Endometrial microvascular endothelial cells (primary cell): ENCODE results near the gene FBXL12. TPM values are rescaled to one million over a fixed set of nuclear protein-coding genes. Genes with fewer than 3 reads are reported as not detected.
"Not testable (repeated sequence)": the region's sequence is repeated elsewhere in the genome, so short reads cannot be mapped to it uniquely, and the experiment has no call there.

Experiments used
- in situ Hi-C: cut with HindIII; loops from 2 replicates; pipeline ENCODE4 v1.10.0; 2017; ENCODE audit warnings: low sequenced_read_pairs, low pct_unique_long_range_greater_than_20kb; ENCODE audit errors: inconsistent ontology term
- total RNA-seq: library from RNA; depleted of rRNA; stranded (reverse); fragments of >200 nt; gene quantifications from one replicate; pipeline ENCODE4 v1.2.3, GENCODE V29; 2015; ENCODE audit errors: inconsistent ontology term

FBXL12 gene, protein sequence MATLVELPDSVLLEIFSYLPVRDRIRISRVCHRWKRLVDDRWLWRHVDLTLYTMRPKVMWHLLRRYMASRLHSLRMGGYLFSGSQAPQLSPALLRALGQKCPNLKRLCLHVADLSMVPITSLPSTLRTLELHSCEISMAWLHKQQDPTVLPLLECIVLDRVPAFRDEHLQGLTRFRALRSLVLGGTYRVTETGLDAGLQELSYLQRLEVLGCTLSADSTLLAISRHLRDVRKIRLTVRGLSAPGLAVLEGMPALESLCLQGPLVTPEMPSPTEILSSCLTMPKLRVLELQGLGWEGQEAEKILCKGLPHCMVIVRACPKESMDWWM
- 25.6 TPM for total RNA-seq

DNA sequence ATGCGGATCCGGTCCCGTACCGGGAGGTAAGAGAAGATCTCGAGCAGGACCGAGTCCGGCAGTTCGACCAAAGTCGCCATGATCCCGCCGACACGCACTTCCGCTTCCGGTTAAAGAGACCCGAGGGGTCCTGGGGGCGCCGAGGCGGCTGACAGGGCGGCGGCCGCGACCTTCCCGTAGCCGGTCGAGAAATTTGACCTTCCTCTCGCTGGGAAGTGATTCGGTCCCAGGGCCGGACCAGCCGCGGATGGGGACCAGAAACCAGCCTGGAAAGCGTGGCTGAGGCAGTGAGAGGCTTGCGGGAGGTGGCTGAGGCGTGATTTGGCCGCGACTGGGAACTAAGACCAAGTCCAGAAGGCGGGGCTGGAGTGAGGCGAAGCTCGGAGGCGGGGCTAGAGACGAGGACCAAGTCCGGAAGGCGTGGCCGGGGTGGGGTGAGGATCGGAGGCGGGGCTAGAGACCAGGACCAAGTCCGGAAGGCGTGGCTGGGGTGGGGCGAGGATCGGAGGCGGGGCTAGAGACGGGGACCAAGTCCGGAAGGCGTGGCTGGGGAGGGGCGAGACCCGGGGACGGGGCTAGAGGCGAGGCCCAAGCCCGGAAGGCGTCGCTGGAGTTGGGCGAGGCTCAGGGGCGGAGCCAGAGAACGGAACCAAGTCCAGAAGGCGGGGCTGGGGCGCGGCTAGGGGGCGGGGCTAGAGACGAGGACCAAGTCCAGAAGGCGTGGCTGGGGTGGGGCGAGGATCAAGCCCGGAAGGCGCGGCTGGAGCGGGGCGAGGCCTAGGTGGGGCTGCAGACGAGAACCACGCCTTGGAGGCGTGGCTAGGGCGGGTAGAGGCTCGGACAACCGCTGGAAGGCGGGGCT, at the start of gene FBXL12:
TSS of gene FBXL12 (minus strand) at position 346 of the 862 bp plus-strand sequence. CDS start at position 80, 266 bp downstream.
- in situ Hi-C loops = no loop called here

DNA sequence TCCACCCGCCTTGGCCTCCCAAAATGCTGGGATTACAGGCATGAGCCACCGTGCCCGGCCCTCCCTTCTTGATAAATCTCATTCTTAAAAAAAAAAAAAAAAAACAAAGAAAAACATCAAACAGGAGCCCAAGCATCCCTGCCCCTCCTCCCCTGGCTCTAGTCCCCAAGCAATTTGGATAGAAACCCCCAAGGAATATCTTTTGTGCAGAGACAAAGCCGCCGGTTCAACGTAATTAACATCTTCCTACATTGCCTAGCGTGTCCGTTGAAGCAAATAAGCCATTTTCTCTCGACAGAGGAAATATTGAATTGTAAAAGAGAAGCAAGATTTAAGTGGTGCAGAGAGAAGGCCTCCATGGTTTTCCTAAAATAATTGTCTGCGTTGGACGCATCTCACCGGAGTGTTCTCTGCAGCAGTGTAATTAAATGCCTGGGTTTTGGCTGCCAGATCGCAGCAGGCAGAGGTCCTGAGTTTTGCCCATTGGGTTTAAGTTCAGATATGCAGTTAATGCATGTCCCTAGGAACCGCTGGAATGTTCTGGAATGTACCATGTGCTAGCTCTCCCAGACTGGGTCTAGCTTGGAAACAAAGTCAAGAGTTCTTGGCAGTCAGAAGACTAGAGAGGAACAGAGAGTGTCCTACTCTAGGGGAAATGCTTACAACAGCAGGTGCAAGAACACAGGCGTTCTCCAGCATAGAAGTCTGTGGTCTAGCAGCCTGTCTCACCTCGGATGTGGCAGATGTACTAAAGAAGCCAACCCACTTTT, 47.0 kb upstream of the FBXL12 start:
- in situ Hi-C loops = no loop called here

DNA sequence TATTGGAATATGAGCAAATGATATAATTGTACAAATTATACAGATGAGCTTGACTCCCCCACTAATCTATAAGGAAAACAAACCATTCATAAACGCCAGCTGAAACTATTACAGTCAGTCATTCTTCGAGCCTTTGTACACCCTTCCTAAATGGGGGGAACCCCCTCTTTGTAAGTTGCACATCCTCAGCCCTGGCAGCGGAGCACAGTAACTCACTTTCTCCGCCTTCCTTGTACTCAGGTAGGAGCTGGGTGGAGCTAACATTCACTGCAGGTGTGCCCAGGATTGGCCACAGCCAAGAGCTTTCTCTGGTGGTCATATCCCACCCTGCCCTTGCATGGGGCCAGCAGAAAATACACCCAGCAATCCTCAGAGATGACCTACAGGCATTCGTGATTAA, 44.9 kb upstream of the FBXL12 start:
- in situ Hi-C loops = no loop called here

DNA sequence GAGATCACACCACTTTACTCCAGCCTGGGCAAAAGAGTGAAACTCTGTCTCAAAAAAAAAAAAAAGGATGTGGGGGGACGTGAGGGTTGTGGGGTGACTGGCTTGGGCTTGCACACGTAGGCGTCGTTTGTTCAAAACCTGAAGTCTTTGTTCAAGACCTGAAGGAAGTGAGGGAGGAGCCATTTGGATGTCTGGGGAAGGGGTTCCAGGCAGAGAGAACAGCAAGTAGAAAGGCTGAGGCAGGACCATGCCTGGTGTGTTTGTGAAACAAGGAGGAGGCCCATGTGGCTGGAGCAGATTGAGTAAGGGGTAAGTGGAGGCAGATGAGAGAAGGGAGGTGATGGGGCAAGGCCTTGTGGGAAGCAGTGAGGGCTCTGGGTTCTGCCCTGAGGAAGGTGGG, 44.1 kb upstream of the FBXL12 start:
- in situ Hi-C loops = no loop called here

DNA sequence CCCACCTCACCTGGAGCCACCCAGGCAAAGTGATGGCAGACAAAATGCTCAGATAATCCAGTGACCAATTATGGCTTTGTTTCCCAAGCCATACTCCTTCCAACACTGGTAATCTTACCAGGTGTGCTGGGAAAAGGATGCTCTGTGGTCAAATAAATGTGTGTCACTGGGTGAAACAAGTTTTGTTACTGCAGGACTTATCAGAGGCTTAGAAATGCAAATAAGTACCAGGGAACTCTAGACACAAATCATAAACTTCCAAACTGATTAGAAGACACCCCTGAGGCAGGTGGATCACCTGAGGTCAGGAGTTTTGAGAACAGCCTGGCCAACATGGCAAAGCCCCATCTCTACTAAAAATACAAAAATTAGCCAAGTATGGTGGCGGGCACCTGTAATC, 42.6 kb upstream of the FBXL12 start:
- in situ Hi-C loops = no loop called here

DNA sequence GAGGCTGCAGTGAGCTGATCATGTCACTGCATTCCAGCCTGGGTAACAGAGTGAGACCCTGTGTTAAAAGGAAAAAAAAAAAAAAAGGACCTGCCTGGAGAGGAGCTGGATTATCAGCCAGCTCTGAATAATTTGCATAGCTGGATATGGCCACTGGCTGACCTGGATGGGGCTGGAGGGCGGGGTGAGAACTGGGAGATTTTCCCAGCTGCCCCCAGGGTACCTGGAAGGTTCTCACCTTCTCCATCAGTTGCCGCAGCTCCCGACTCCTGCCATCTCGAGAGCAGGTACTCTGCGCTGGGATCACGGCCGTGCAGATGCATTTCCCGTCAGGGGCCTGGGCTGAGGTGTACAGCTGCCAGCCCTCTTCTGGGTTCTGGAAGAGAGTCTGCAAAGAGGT, 41.5 kb upstream of the FBXL12 start:
- in situ Hi-C loops = no loop called here

DNA sequence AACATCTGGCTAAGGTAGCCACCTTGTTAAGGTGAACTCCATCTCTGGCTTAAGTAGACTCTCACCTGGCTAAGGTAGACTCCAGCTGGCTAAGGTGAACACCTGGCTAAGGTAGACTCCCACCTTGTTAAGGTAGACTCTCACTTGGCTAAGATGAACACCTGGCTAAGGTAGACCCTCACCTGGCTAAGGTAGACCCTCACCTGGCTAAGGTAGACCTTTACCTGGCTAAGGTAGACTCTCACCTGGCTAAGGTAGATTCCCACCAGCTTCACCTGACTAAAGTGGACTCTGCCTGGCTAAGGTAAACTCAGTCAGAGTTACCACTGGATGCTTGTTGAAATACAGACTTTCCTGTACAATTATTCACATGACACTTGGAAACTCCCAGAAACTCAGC, 39.9 kb upstream of the FBXL12 start:
- in situ Hi-C loops = no loop called here

DNA sequence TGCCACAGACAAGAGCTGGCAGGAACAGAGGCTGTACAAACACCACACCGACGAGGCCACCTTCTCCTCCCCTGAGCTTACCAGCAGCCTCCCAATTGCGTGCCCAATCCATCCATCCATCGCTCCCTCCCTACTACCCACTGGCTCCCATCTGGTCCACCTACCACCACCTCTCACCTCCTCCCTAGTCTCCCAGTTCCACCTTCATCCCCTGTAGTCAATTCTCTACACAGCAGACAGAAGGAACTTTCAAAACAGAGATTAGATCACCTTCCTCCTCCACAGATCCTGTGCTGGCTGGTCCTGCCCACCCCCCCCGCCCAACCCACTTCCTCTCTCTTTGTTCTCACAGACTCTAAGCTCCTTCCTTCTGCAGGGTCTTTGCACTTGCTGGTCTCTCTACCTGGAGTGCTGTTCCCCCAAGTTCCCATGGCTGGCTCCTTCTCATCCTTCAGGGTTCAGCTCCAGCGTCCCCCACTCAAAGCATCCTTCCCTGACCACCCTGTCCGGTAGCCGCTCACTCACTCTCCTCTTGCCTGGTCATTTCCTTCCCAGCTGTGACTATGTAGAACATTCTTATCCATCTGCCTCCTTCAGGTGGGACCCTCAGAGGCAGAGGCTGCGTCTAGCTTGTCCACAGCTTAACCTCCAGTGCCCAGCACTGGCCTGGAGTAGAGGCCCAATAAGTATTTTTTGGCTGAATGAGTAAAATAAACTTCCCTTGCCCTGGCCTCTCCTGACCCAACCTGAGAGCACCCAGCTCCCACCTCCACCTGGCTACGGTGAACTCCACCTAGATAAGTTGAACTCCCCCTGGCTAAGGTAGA, 39.3 kb upstream of the FBXL12 start:
- in situ Hi-C loops = no loop called here

DNA sequence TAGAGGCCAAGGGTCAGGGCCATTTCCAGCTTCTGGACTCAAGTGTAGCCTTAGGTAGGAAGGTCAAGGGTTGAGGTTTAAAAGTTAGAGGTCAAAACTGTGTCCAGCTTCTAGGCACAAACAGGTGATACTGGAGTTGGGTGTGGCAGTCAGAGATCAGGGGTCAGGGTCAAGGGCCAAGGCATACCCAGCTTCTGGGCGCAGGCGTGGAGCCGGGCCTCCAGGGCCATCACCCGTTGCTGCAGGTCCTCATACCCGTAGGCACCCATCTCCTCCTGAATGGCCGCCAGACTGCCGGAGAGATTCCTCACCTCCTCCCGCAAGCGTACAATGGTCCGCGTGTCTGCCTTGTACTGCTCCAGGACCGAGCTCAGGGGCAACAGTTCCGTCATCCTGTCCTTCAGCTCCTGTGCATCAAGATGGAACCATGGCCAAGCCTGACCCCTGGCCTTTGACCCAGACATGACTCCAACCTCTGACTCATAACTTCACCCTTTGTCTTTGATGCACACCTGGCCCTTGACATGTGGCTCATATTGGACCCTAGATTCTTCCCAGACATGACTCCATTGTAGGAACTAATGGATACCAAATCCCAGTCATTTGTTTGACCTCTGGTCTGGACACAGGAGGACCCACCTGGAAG, 38.3 kb upstream of the FBXL12 start:
- in situ Hi-C loops = no loop called here

DNA sequence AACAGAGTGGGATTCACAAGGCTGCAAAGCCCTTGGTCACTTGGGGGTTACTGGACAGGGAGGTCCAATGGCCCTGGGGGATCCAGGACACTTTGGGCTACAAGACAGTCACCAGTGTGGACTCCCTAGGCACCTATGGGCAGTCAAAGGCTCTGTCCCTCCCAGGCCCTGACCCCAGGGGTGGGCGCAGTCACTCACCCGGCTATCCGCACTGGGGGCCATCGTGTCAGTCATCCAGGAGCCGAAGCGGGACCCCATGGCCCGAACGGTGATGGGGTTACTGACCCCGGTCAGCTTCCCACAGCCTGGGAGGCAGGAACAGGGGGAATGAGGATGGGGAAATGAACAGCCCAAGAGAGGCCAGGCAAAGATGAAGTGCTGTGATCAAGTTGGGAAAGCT, 37.7 kb upstream of the FBXL12 start:
- in situ Hi-C loops = no loop called here

DNA sequence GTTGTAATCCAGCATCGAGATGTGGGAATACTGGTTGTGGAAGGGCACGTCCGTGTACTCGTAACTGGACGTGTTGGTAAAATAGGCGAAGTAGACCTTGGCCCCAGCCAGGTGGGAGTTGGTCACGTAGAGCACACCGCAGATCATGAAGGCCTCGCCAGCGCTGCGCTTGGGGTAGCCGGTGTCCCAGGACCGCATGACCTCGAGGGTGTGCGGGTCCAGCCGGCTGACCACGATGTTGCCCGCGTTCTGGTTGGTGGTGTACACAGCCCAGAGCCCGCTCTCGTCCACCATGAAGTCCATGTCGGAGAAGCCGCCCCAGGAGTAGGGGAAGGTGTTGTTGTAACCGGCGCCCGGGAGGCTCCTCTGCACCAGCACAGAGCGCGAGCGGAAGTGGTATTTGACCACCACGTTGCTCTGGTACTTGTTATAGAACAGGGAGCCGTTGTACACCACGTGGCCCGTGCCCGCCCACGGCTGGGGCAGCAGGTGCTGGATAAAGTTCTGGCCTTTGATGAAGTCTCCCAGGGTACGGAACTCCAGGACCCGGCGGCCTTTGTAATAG, 35.5 kb upstream of the FBXL12 start:
- in situ Hi-C loops = no loop called here

DNA sequence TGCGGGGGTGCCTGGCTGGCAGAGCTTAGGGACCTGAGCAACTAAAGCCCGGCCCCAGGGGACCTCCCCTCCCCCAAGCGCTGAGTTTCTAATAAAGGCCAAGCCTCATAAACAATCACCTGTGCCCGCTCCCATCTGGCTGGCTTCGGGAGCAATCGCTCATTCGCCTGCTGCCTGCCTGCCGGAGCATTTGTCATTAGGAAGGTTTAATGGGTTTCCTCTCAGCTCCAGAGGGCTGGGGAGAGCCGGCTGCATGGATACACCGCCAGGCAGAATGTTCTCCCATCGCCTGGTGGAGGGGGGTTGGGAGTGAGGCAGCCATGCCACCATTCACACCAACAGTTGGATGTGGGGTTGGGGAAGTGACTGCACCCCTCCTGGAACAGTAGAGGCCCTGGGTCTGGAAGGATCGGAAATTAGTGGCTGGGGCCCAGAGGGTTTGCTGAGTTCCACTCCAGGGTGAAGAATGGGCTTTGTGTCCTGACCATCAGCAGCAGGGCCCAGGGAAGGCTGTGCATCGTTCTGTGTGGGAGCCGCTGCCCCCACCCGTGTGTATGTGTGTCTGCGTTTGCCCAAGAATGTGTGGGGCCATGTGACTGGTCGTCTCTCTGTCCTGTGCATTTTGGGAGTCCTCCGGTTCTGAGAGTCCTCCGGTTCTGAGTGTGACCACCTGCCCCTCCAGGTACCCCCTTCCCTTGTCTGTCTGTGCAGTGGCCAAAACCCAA, 31.5 kb upstream of the FBXL12 start:
- in situ Hi-C loops = no loop called here

DNA sequence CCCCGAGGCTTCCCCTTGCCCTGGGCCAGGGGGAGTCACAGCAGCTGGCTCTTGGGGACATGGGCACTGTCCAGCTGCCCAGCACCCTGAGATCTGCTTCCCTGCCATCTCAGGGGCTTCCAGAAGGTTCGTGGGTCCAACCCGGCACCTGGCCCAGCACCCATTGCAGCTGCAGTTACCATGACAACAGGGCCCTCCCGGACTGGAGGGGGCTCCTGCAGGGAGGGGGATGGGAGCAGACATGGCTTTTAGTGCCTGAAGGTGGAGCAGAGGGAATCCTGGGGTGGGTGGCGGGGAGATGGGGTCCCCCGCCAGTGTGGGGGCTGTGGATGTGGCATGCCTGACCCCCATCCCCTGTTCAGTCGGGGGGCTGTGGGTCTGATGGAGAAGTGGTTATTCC, 30.9 kb upstream of the FBXL12 start:
- in situ Hi-C loops = no loop called here

DNA sequence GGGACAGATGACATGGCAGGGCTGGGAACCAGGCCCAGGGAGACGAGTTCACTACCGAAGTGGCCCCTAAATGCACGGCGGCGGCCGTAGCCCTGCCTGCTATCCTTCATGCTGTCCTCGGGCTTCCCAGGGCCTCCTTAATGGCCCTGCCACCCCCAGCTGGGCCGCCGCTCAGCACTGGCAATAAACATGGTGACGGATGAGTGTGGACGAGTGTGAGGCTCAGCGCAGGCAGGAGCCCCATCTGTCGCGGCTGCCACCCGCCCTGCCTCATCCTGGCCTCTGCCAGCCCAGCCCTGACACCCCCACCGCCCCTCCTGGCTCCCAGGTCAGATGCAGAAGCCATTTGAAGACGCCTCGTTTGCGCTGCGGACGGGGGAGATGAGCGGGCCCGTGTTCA, 29.9 kb upstream of the FBXL12 start:
- in situ Hi-C loops = no loop called here

DNA sequence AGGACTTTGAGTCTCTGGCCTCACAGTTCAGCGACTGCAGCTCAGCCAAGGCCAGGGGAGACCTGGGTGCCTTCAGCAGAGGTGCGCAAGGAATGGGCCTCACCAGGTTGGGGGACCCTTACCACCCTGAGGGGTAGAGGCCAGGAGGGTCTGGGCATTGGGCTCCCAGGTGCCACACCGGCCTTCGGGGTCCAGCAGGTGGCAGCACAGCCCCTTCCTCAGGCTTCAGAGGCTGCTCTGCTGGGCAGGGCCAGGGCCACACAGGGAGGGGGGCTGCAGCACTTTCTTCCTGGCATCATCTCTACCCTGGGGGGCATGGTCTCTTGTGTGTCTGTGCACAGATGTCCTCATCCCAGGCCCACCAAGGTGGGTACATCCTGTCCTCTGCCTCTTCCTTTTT, 29.2 kb upstream of the FBXL12 start:
- in situ Hi-C loops = no loop called here

DNA sequence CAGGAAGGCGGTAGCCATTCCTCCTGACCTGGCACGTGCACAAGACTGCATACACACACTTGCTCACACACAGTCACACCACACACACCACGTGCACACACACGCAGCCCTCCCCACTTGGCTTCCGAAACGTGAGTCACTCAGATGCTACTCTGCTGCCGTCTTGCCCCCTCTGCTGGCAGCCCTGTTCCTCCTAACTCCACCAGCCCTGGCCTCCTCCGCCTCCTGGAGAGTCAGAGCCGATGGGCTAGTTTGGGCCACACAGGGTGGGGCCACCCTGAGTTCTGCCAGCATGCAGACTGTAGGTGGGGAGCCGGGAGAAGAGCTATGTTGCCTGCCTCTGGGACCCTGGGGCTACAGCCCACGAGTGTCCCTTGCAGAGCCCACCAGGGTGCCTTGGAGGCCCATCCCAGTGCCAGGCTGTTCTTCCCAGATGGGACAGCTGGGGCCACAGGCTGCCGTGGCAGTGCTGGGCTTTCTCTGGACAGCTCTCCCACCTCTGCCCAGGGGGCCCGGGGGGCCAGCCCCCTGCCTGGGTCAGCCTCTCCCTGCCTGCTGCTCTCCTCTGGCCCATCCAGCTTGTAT, 28.3 kb upstream of the FBXL12 start:
- in situ Hi-C loops = no loop called here

DNA sequence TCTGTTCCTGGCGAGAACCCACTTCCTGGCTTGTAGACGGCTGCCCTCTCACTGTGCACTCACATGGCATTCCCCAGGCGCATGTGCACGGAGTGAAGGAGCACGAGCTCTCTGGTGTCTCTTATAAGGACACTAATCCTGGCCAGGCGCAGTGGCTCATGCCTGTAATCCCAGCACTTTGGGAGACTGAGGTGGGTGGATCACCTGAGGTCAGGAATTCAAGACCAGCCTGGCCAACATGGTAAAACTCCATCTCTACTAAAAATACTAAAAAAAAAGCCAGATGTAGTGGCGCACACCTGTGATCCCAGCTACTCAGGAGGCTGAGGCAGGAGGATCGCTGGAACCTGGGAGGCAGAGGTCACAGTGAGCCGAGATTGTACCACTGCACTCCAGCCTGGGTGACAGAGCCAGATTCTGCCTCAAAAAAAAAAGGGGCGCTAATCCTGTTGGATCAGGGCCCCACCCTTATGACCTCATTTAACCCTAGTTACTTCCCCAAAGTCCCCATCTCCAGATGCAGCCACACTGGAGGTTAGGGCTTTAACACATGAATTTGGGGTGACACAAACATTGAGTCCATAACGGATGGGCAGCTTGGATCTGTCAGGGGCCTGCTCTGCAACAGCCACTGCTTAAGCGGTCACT, 24.9 kb upstream of the FBXL12 start:
- in situ Hi-C loops = not testable (repeated sequence)
